ENCODE results near the gene DVL2. TPM values are rescaled to one million over a fixed set of nuclear protein-coding genes. Genes with fewer than 3 reads are reported as not detected.
A peak's percentile ranks its signal among the peaks of the same experiment; 100 is the strongest.

DVL2 gene
- total and polyA plus RNA-seq, 2 of the 13 experiments (the other 11 are each of a cell fraction or from before 2014, with no cell fraction given): 5.7 to 38.2 TPM

GRCh38 chr17:7213895-7214299, 20.4 kb downstream of the DVL2 start (continued):
- TF ChIP-seq NR1H2 (CRISPR knock-in tag; IDR thresholded peaks at IDR 0.05; ENCODE audit: borderline replicate concordance, low read depth) (no peak), ATF6 (CRISPR knock-in tag; conservative IDR thresholded peaks at IDR 0.05) (no peak), EP300 (IDR thresholded peaks at IDR 0.05; ENCODE audit: low read depth in 2 of 2, low read length in 2 of 2) (0 out of 4 replicates have a peak, but pooled peaks of 1 of the 2 experiments have one; percentile 54), EP300 (CRISPR knock-in tag; IDR thresholded peaks at IDR 0.05; ENCODE audit: borderline replicate concordance) (no peak), TCF7 (IDR thresholded peaks at IDR 0.05; ENCODE audit: low read depth) (no peak), ZFP41 (CRISPR knock-in tag; IDR thresholded peaks at IDR 0.05; ENCODE audit: borderline replicate concordance) (no peak), ZNF260 (CRISPR knock-in tag; IDR thresholded peaks at IDR 0.05; ENCODE audit: borderline replicate concordance, low read depth) (no peak), ZNF460 (CRISPR knock-in tag; IDR thresholded peaks at IDR 0.05; ENCODE audit: borderline replicate concordance) (no peak), RFX1 (IDR thresholded peaks at IDR 0.05) (peak; percentile 94), KDM5A (IDR thresholded peaks at IDR 0.05; ENCODE audit: borderline replicate concordance, low read length) (no peak), POLR2AphosphoS5 (IDR thresholded peaks at IDR 0.05; ENCODE audit: low read depth, low read length) (no peak), ZNF275 (CRISPR knock-in tag; IDR thresholded peaks at IDR 0.05; ENCODE audit: borderline replicate concordance) (no peak), MIXL1 (CRISPR knock-in tag; IDR thresholded peaks at IDR 0.05) (no peak), KDM2A (CRISPR knock-in tag; IDR thresholded peaks at IDR 0.05; ENCODE audit: borderline replicate concordance, low read depth) (no peak), ATF7 (IDR thresholded peaks at IDR 0.05) (no peak), ATF7 (CRISPR knock-in tag; IDR thresholded peaks at IDR 0.05) (no peak), BHLHE40 (IDR thresholded peaks at IDR 0.05; ENCODE audit: low read length) (no peak), GLI4 (CRISPR knock-in tag; IDR thresholded peaks at IDR 0.05; ENCODE audit: borderline replicate concordance) (no peak), AKNA (CRISPR knock-in tag; IDR thresholded peaks at IDR 0.05; ENCODE audit: borderline replicate concordance) (no peak)
- TF ChIP-seq, protein P1, sequence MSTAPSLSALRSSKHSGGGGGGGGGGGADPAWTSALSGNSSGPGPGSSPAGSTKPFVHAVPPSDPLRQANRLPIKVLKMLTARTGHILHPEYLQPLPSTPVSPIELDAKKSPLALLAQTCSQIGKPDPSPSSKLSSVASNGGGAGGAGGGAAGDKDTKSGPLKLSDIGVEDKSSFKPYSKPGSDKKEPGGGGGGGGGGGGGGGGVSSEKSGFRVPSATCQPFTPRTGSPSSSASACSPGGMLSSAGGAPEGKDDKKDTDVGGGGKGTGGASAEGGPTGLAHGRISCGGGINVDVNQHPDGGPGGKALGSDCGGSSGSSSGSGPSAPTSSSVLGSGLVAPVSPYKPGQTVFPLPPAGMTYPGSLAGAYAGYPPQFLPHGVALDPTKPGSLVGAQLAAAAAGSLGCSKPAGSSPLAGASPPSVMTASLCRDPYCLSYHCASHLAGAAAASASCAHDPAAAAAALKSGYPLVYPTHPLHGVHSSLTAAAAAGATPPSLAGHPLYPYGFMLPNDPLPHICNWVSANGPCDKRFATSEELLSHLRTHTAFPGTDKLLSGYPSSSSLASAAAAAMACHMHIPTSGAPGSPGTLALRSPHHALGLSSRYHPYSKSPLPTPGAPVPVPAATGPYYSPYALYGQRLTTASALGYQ (CRISPR knock-in tag; IDR thresholded peaks at IDR 0.05): no peak

Measured in HepG2 (cell line).